ENCODE results near the gene DROSHA.

DNA sequence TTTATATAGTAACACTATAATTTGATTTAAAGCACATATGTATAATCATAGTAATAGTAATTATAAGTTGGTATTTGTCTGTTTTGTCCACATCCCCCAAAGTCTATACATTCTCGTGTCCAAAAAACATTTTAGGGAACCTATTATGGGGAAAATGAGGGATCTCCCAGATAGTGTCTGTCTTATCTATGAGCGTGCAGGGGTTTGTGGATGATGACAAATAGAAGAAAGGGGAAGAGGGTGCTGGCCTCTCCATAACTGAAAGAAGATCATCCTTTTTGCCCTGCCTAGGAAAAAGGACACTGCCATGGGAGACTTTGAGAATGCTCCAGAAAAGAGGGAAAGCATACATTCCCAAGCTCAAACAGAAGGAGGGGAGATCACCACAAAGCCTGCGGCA is 45.5 kb upstream of the DROSHA start:
- TF ChIP-seq, protein P1, sequence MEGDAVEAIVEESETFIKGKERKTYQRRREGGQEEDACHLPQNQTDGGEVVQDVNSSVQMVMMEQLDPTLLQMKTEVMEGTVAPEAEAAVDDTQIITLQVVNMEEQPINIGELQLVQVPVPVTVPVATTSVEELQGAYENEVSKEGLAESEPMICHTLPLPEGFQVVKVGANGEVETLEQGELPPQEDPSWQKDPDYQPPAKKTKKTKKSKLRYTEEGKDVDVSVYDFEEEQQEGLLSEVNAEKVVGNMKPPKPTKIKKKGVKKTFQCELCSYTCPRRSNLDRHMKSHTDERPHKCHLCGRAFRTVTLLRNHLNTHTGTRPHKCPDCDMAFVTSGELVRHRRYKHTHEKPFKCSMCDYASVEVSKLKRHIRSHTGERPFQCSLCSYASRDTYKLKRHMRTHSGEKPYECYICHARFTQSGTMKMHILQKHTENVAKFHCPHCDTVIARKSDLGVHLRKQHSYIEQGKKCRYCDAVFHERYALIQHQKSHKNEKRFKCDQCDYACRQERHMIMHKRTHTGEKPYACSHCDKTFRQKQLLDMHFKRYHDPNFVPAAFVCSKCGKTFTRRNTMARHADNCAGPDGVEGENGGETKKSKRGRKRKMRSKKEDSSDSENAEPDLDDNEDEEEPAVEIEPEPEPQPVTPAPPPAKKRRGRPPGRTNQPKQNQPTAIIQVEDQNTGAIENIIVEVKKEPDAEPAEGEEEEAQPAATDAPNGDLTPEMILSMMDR (IDR thresholded peaks at IDR 0.05; ENCODE audit: low read depth, low read length, poor library complexity, severe bottlenecking) = no peak
- no peak for TF ChIP-seq EZH2phosphoT487 (IDR thresholded peaks at IDR 0.05; ENCODE audit: borderline replicate concordance, low read length)
